GM19328 (cell line): ENCODE measurements around the gene FHAD1.
"Not testable (repeated sequence)": the region's sequence is repeated elsewhere in the genome, so short reads cannot be mapped to it uniquely, and the experiment has no call there.

ENCODE experiments used
- ATAC-seq: cut with Tn5 transposase; IDR thresholded peaks from one replicate; pipeline ENCODE4 v1.9.1; 2021; ENCODE audit warnings: mild to moderate bottlenecking, moderate library complexity; ENCODE audit not compliant: unreplicated experiment

The FHAD1 gene

DNA sequence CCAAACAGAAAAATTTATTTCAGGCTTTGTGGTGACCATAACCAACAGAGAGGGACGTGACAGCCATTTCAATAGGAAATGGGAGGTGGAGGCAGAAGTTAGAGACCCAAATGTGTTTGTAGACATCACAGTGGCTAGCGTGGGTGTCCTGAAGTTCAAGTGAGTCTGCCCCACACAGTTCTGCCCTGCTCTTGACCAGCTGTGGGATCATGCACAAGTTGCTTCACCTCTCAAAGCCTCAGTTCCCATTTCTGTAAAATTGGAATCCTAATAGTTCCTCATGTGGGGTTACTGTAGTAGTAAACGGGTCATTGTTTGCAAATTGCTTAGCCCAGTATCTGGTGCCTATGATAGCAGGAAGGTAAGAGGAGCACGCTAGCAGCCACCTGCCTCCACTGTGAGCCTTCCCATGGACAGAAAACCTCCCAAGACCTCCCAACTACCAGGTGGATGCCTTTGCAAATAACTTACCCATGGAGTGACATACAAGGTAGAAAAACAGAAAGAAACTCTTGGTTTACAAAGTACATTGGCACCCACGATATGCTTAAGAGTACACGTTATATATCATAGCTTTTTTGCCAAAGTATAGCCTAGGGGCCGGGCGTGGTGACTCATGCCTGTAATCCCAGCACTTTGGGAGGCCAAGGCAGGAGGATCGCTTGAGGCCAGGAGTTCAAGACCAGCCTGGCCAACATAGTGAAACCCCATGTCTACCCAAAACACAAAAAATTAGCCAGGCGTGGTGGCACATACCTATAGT is 29.1 kb downstream of the FHAD1 start:
- no peak for ATAC-seq

DNA sequence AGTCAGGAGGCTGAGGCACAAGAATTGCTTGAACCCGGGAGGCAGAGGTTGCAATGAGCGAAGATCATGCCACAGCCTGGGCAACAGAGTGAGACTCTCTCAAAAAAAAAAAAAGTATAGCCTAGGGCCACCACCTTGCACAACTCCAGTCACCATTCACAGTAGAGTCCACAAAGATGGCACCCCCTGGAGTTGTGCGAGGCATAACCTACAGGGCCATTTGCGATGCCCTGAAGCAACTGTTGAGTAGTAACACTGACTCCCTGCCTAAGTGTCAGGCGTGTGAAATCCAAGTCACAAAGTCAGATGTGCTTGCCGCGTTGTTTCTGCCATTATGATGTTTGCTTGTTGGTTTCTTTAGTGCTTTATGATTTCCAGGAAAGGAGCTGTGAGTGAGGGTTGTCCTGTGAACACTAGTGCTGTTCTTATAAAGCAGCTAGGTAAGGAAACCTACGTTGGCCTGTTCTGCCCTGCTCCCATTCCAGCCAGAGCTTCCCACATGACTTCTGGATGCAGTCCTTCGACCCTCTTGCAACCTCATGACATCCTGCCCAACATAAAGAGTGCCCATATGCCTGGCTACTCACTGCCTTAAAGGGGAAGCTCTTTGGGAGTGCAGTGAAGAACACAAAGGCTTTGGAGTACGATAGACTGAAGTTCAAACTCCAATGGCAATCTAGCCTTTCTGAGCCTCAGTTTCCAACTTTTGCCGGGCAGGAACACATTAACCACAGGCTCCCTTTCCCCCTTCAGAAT is 29.8 kb downstream of the FHAD1 start:
- no peak for ATAC-seq

DNA sequence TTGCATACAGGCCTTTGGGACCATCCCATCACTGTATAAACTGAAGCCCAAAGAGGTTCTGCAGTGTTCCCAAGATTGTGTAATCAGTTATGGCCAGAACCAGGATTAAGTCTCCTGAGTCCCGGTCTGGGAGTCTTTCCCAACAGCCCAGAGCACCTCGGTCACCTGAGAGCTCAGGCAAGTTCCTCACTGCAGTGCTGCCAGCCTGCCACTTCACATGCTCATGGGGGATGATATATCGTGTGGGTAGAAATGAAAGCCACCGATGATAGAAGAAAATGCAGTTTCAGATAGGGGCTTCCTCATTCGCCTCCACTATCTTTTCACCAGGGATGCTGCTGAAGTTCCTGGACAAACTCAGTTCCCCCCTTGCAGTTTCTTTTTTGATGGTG is 30.4 kb downstream of the FHAD1 start:
- ATAC-seq, result no peak

DNA sequence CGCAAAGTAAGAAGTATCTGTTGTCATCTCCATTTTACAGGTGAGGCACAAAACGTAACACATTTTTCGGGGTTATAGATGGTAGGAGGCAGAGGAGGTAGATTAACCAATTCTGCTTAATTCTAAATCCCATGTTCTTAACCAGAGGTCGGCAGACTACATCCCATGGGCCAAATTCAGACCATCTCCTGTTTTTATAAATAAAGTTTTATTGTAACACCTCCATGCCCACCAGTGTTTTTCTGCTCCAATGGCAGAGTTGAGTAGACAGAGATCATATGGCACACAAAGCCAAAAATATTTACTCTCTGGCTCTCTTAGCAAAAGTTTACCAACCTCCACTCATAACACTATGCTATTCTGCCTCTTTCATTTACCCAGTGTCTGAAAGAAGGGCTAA is 30.9 kb downstream of the FHAD1 start:
- ATAC-seq, result no peak

DNA sequence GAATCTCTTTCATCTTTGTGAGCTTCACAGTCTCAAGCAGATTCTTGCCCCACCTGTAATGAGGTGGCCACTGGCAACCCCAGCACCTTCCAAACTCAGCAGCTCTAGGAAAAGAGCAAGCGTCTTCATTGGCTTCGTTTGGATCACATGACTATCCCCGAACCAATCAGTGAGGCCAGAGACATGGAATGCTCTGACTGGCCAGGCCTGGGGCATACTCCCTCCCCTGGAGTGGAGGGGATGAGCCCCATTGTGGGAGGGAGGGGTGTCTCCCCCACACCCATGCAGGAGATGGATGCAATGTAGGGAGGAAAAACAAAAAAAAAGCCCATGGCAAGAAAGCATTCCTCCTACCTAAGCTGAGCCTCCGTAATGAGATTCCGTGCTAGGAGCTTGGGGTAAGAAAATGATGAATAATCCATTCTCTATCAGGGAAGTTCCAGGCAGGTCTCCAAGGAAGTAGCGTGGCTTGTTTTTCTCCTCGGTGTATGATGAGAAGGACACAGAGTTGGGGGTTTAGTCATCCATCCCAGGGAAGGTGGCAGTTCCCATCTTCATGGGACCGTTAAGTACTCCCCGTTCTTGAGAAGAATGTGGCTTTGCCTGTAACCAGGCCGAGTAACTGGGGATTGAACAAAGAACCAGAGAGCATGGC is 32.7 kb downstream of the FHAD1 start:
- ATAC-seq, result no peak

DNA sequence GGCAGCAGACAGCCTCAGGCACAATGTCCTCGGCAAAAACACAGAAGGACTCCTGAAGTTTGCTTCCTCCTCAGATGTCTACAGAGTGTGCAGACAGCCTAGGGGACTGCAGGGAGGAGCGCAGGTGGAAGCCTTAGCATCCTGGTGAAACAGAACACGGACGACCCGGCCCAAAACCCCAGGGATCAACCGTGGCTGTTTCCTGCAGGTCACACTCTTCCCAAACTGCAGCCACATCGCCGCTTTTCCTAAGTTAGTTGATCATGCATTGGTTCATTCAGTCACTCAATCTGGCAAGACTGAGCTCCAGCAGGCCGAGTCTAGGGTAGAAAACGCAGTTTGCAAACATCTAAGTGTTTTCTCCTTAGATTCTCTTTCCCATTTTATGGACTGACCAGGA is 33.4 kb downstream of the FHAD1 start:
- ATAC-seq, result no peak

DNA sequence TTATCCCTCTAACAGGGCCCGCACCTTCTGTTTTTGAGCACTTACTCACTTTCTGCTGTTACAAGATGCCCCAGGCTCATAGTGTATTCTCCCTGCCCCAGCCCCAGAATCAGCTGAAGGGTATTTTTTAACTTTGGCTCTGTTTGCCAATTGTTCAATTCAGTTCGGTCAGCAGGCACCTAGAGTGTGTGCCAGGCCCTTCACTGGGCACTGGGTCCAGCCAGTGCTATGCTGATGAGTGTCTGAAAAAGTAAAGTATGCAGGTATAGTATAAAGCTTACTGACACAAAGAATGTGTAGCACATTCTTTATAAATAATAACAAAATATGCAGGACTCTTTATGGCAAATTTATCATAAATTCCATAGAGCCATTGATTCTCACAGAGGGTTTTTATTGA is 35.0 kb downstream of the FHAD1 start:
- ATAC-seq, result no peak

DNA sequence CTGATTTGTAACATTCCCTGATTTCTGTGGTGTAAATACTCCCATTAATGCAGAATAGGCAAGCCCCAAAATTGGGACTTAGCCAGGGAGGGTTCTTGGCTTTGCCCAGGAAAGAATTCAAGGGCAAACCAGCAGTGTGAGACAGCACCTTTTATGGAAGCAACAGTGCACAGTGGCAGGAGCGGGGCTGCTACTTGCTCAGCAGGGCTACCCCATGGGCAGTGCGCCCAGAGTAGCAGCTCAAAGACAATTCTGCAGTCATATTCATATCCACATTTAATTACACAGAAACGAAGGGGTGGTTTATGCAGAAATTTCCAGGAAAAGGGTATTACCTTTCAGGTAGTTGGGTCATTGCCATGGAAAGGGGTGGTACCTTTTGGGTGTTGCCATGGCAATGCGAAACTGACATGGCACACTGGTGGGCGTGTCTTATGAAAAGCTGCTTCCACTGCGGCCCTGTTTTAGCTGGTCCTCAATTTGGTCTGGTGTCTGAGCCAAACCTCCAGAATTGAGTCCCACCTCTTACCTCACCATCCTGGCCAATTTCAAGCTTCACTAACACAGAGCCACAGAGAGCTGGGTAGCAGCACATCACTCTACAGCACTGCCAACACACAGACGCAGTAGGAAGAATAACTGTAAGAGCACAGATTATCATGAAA is 35.9 kb downstream of the FHAD1 start:
- ATAC-seq, result no peak

DNA sequence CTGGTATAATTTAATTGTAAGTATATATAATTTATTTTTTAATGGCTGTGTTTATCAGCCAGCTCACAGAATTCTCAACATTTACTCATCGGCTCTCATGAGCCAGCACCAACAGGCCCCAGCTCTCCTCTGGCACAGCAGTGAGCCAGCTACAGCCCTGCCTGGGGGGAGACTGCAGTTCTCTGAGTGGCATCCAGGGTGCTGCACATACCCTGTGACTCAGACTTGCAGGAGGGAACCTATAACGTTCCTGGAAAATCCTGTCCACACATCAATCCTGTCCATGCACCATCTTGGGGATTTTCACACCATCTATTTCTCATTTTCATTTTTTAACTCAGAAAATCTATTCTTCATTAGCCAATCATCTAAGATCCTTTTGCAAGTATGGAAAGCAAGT is 36.5 kb downstream of the FHAD1 start:
- no peak for ATAC-seq

DNA sequence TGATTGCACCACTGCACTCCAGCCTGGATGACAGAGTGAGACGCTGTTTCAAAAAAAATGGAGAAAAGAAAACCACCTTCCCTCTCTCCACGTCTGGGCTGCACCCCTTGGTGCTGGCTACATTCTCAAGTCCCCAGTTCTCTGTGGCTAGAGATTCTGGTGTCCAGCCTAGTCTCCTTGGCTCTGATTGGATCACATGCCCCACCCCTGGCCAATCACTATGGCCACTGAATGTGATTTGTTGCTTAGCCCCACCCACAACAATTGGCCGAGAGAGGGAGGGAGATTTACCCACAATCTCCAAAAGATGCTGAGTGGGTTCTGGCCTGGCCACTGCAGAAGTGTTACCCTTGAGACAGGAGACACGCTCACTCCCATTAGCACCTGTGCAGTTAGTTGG is 39.4 kb downstream of the FHAD1 start:
- ATAC-seq, result no peak

DNA sequence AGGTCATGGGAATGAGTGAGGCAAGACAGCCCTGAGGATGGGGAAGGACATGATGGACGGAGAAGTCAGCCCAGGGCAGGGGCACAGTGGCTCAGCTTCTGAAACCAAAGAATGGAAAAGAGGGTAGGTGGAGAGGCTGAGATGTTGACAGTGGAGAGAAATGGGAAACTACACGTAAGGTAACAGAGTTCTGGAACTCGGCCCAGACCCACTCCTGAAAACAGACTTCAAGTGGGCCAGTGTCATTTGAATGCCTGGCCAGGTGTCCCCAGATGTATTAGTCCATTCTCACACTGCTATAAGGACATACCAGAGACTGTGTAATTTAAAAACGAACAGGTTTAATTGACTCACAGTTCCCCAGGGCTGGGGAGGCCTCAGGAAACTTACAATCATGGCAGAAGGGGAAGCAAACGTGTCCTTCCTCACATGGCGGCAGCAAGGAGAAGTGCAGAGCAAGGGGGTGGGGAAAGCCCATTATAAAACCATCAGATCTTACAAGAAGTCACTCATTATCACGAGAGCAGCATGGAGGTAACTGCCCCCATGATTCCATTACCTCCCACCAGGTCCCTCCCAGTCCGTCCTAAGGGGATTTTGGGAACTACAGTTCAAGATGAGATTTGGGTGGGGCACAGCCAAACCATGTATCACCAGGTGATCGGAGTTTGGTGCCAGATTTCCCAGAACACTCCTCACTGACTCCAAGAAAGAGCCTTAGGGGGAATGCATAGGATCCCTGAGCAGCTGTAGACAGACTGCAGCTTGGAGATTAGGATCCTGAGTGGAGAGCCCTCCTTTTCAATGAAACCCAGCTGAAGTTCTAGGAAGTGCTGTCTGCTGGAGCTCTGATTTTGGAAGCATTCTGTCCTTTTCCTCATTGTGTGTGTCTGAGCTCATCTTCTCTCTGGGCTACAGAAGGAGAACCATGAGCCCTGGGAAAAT is 40.3 kb downstream of the FHAD1 start:
- no peak for ATAC-seq

DNA sequence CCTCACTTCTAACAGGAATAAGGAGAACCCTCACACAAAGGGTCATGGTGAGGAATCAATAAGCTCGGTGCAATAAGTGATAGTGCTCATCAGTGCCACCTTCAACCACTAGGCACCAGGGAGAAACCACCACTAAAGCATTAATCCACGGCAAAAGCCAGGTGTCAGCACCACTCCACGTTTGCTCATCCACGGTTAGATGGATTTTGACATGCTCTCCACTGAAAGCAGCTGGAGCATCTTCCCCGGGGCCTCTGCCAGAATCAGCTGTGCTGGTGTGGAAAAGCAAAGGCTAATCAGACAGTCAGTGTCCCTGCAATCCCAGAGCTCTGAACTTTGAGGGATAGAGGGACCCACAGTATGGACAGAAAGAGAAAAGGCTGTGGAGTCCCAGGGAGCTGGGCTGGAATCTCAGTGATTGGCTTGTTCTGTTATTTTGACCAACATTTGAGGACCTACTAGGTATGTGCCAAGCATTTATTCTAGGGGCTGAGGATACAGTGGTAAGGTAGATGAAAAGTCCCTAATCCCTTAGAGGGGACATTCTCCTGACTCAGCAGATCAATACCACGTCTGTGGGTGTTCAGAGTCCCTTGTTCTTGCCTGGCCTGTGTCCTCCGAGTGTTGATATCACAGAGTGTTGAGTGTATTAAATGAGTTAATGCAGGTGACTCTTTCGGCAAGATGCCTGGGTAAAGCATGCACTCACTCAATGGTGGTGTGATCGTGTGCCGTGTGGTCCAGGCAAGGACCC is 41.3 kb downstream of the FHAD1 start:
- ATAC-seq, result no peak

DNA sequence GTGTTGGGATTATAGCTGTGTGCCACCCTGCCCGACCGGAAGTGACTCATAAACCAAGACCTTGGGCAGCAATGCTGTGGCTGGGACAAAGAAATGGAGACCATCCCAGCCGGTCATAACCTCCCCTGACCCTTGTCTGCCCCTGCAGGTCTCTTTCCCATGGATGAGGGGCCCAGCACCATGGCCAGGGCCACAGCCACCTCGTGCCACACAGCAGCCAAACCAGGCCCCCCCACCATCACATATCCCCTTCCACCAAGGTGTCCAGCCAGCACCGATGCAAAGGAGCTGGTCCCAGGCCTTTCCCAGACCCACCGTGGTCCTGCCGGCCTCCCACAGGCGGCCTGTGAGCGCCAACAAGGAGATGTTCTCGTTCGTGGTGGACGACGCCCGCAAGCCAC is 42.2 kb downstream of the FHAD1 start:
- no peak for ATAC-seq

DNA sequence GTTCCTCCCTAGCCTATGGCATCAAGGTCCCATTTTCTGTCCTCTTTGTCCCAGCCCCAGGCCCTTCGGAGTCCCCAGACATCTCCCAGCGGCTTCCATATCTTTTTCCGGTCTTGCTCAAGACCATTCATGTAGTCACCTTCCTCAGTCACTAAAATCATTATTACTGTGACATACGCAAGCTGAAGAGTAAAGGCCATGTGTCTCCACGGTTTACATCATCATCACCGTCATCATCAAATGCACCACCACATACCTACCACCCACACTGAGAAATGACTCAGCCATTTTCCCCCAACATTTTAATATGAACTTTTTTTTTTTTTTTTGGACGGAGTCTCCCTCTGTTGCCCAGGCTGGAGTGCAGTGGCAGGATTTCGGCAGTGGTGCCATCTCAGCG is 43.4 kb downstream of the FHAD1 start:
- ATAC-seq, result no peak

DNA sequence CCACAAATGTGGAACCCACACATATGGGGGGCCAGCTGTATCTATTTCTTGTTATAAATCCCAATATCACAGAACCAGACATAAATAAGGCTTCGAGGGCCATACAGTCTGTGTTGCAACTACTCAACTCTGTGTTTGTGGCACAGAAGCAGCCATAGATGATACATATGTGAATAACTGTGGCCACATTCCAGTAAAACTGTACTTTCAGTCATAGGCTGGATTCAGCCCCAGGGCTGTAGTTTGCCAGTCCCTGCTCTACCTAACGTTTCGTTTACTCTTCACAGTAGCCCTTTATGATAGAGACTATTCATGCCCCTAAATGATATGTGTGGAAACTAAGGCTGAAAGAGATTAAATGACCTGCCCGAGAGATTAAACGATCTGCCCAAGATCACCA is 48.7 kb downstream of the FHAD1 start:
- no peak for ATAC-seq

DNA sequence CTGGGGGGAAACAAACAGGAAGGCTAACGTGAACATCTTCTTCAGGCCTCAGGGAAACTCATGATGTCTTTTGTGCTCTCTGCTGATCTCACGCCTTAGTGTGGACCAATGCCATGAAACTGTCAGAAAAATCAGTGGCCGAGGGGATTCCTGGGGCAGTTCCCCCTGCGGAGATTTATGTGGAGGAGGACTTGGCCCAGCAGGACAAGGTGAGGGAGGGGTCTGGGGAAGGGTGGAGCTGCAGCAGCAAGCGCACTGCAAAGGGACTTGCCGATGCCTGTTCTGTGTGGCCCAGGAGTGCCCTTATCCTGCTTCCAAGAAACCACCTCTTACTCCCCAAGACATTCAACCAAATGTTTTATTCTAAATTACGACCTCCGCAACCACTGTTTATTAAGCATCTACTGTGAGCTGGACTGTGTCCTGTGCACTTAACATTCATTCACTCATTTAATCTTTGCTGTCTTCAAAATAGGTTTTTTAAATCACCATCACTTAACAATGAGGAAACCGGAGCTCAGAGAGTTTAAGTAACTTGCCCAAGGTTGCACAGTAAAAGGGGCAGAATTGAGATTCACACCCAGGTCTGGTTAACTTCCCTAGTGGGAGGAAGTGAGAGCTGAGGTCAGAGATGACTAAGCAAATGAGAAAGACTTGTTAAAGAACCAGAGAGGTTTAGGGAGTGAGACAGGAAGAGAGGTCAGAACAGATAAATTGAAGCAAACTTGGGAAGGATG is 49.7 kb downstream of the FHAD1 start:
- no peak for ATAC-seq

DNA sequence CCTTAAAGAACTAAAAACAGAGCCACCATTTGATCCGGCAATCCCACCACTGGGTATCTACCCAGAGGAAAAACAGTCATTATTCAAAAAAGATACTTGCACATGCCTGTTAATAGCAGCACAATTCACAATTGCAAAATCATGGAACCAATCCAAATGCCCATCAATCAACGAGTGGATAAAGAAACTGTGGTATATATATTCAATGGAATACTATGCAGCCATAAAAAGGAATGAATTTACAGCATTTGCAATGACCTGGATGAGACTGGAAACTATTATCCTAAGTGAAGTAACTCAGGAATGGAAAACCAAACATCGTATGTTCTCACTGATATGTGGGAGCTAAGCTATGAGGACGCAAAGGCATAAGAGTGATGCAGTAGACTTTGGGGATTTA is 51.0 kb downstream of the FHAD1 start:
- ATAC-seq, result not testable (repeated sequence)

DNA sequence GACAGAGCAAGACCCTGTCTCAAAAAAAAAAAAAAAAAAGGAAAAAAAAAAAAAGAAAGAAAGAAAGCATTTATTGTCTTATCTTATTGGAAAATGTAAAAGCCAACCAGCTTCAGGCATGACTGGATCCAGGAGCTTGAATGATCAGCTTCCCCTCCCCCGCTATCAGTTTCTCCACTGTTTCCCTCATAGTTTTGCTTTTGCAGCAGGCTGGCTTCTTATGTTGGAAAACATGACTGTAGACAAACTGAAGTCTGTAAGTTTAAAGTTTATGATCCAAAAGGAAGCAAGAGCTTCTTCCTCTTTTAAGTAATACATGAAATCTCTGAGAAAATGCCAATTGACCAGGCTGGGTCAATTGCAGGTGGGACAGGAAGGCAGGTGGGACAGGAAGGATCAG is 52.2 kb downstream of the FHAD1 start:
- ATAC-seq, result no peak

DNA sequence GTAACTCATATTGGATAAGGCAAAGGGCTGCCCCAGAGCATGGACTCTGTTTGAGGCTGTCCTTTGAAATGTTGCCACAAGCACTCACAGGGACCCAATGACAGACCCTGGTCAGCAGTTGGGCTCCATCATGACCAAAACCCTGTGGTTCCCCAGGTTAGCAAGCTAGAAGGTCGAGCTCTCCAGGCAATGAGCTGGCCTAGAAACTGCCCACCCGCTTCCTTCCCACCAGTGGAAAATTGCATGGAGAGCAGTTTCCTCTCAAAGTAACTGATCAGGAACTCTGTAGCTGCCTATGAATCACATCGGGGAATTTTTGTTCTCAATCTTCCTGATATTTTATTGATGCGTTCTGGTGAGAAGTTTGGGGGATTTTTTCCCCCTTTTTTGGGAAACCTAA is 52.8 kb downstream of the FHAD1 start:
- no peak for ATAC-seq
